HEK293 (cell line): ENCODE results near the gene RFX4.

Source experiments
- BCL11A ChIP-seq: fragments of 450-650 bp; formaldehyde crosslinking; IDR thresholded peaks from 2 replicates; pipeline ENCODE4 v1.5.1; 2016; ENCODE audit warnings: low read depth, missing biosample characterization, missing genetic modification characterization
- CTCF ChIP-seq: fragments of 450-650 bp; formaldehyde crosslinking; IDR thresholded peaks from 2 replicates; pipeline ENCODE4 v1.5.1; 2016; ENCODE audit warnings: missing biosample characterization, missing genetic modification characterization
- PRDM1 ChIP-seq: fragments of 450-650 bp; formaldehyde crosslinking; IDR thresholded peaks from 2 replicates; pipeline ENCODE4; 2016; ENCODE audit warnings: missing biosample characterization, missing genetic modification characterization
- SCRT1 ChIP-seq: fragments of 450-650 bp; formaldehyde crosslinking; IDR thresholded peaks from 2 replicates; pipeline ENCODE4 v1.5.1; 2016; ENCODE audit warnings: missing biosample characterization, missing genetic modification characterization, borderline replicate concordance
- TRIM28 ChIP-seq: IDR thresholded peaks from 2 replicates; pipeline ENCODE4 v1.6.1; 2011; ENCODE audit warnings: low read length, control low read depth, borderline replicate concordance
- ZNF121 ChIP-seq: fragments of 450-650 bp; formaldehyde crosslinking; IDR thresholded peaks from 2 replicates; pipeline ENCODE4 v1.5.1; 2016; ENCODE audit warnings: missing biosample characterization, missing genetic modification characterization
- ZNF16 ChIP-seq: fragments of 450-650 bp; formaldehyde crosslinking; IDR thresholded peaks from 2 replicates; pipeline ENCODE4 v1.5.1; 2016; ENCODE audit warnings: low read depth, missing biosample characterization, missing genetic modification characterization
- ZNF174 ChIP-seq: fragments of 450-650 bp; formaldehyde crosslinking; IDR thresholded peaks from 2 replicates; pipeline ENCODE4 v1.5.0; 2017; ENCODE audit warnings: missing biosample characterization, mild to moderate bottlenecking, missing genetic modification characterization
- ZNF416 ChIP-seq: fragments of 450-650 bp; formaldehyde crosslinking; IDR thresholded peaks from 2 replicates; pipeline ENCODE4 v1.5.1; 2016; ENCODE audit warnings: missing biosample characterization, missing genetic modification characterization
- ZNF660 ChIP-seq: fragments of 450-650 bp; IDR thresholded peaks from 2 replicates; pipeline ENCODE4 v1.5.1; 2018; ENCODE audit warnings: missing biosample characterization, mild to moderate bottlenecking, missing genetic modification characterization
- ZNF76 ChIP-seq: fragments of 450-650 bp; formaldehyde crosslinking; IDR thresholded peaks from 2 replicates; pipeline ENCODE4; 2016; ENCODE audit warnings: low read depth, missing biosample characterization, missing genetic modification characterization, borderline replicate concordance
- ZNF785 ChIP-seq: fragments of 450-650 bp; formaldehyde crosslinking; IDR thresholded peaks from 2 replicates; pipeline ENCODE4 v1.5.1; 2016; ENCODE audit warnings: missing biosample characterization, missing genetic modification characterization
- TF ChIP-seq, protein P1 (sequence below): fragments of 450-650 bp; formaldehyde crosslinking; IDR thresholded peaks from 2 replicates; pipeline ENCODE4 v1.5.1; 2016; ENCODE audit warnings: missing biosample characterization, missing genetic modification characterization
- TF ChIP-seq, protein P2 (sequence below): fragments of 450-650 bp; formaldehyde crosslinking; IDR thresholded peaks from 2 replicates; pipeline ENCODE4 v1.5.1; 2016; ENCODE audit warnings: missing biosample characterization, missing genetic modification characterization

GRCh38 chr12:106588771-106589170 lies 6.0 kb downstream of the RFX4 start:
- TF ChIP-seq, protein P1, sequence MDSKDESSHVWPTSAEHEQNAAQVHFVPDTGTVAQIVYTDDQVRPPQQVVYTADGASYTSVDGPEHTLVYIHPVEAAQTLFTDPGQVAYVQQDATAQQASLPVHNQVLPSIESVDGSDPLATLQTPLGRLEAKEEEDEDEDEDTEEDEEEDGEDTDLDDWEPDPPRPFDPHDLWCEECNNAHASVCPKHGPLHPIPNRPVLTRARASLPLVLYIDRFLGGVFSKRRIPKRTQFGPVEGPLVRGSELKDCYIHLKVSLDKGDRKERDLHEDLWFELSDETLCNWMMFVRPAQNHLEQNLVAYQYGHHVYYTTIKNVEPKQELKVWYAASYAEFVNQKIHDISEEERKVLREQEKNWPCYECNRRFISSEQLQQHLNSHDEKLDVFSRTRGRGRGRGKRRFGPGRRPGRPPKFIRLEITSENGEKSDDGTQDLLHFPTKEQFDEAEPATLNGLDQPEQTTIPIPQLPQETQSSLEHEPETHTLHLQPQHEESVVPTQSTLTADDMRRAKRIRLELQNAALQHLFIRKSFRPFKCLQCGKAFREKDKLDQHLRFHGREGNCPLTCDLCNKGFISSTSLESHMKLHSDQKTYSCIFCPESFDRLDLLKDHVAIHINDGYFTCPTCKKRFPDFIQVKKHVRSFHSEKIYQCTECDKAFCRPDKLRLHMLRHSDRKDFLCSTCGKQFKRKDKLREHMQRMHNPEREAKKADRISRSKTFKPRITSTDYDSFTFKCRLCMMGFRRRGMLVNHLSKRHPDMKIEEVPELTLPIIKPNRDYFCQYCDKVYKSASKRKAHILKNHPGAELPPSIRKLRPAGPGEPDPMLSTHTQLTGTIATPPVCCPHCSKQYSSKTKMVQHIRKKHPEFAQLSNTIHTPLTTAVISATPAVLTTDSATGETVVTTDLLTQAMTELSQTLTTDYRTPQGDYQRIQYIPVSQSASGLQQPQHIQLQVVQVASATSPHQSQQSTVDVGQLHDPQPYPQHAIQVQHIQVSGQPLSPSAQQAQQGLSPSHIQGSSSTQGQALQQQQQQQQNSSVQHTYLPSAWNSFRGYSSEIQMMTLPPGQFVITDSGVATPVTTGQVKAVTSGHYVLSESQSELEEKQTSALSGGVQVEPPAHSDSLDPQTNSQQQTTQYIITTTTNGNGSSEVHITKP (tag by site-specific recombination), result no peak
- TF ChIP-seq CTCF (tag by site-specific recombination) (no peak), ZNF16 (tag by site-specific recombination) (no peak), ZNF174 (tag by site-specific recombination) (no peak), BCL11A (tag by site-specific recombination) (no peak), PRDM1 (no peak), ZNF76 (no peak), ZNF660 (tag by site-specific recombination) (no peak), ZNF785 (tag by site-specific recombination) (no peak), ZNF121 (tag by site-specific recombination) (no peak), ZNF416 (no peak), SCRT1 (tag by site-specific recombination) (no peak), TRIM28 (no peak)
- TF ChIP-seq, protein P2, sequence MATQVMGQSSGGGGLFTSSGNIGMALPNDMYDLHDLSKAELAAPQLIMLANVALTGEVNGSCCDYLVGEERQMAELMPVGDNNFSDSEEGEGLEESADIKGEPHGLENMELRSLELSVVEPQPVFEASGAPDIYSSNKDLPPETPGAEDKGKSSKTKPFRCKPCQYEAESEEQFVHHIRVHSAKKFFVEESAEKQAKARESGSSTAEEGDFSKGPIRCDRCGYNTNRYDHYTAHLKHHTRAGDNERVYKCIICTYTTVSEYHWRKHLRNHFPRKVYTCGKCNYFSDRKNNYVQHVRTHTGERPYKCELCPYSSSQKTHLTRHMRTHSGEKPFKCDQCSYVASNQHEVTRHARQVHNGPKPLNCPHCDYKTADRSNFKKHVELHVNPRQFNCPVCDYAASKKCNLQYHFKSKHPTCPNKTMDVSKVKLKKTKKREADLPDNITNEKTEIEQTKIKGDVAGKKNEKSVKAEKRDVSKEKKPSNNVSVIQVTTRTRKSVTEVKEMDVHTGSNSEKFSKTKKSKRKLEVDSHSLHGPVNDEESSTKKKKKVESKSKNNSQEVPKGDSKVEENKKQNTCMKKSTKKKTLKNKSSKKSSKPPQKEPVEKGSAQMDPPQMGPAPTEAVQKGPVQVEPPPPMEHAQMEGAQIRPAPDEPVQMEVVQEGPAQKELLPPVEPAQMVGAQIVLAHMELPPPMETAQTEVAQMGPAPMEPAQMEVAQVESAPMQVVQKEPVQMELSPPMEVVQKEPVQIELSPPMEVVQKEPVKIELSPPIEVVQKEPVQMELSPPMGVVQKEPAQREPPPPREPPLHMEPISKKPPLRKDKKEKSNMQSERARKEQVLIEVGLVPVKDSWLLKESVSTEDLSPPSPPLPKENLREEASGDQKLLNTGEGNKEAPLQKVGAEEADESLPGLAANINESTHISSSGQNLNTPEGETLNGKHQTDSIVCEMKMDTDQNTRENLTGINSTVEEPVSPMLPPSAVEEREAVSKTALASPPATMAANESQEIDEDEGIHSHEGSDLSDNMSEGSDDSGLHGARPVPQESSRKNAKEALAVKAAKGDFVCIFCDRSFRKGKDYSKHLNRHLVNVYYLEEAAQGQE, result no peak
